PC-3 (cell line): ENCODE results near the gene KCTD8.

Experiments used
- EZH2phosphoT487 ChIP-seq: fragments of 300-600 bp; sonication (generic); IDR thresholded peaks from 2 replicates; pipeline ENCODE4 v1.6.1; 2018; ENCODE audit warnings: mild to moderate bottlenecking, antibody characterized with exemption, low read length, borderline replicate concordance
- TF ChIP-seq, protein P1 (sequence below): fragments of 300-600 bp; sonication (generic); conservative IDR thresholded peaks from 2 replicates; pipeline ENCODE4 v1.5.1; 2017; ENCODE audit warnings: antibody characterized with exemption, low read depth, mild to moderate bottlenecking, low read length

DNA sequence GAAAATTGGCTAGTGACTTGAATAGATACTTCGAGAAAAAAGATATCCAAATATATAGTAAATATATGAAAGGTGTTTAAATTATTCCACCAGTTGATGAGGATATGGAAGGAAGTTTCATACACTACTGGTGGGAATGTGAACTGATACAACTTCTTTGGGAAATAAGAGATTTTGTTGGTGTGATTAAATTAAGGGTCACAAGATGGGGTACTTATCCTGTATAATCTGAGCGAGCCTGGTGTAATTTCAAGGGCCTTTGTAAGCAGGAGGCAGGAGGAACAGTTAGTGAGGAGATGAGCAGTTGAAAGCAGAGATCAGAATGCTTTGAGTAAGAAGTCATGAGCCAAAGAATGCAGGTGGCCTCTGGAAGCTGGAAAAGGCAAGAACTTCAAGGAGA lies 192.2 kb downstream of the KCTD8 start:
- TF ChIP-seq, protein P1, sequence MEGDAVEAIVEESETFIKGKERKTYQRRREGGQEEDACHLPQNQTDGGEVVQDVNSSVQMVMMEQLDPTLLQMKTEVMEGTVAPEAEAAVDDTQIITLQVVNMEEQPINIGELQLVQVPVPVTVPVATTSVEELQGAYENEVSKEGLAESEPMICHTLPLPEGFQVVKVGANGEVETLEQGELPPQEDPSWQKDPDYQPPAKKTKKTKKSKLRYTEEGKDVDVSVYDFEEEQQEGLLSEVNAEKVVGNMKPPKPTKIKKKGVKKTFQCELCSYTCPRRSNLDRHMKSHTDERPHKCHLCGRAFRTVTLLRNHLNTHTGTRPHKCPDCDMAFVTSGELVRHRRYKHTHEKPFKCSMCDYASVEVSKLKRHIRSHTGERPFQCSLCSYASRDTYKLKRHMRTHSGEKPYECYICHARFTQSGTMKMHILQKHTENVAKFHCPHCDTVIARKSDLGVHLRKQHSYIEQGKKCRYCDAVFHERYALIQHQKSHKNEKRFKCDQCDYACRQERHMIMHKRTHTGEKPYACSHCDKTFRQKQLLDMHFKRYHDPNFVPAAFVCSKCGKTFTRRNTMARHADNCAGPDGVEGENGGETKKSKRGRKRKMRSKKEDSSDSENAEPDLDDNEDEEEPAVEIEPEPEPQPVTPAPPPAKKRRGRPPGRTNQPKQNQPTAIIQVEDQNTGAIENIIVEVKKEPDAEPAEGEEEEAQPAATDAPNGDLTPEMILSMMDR, result 0 out of 2 replicates have a peak, but pooled peaks have one; percentile 17
- TF ChIP-seq EZH2phosphoT487, result no peak
